Lower leg skin (tissue), 4 donors: ENCODE data around the gene DNAJC2. TPM values are rescaled to one million over a fixed set of nuclear protein-coding genes. Genes with fewer than 3 reads are reported as not detected.

ENCODE experiments used
- DNase-seq, 2 donors: peaks; one replicate each; pipeline ENCODE4 v3.0.0-alpha.2; 2019; ENCODE audit warnings: low spot score in 2 of 2
- H3K4me3 ChIP-seq: fragments of 200-600 bp; sonication (generic); 2 replicates; pipeline ENCODE4 v1.5.1; 2017; ENCODE audit warnings: mild to moderate bottlenecking, low read depth; ENCODE audit not compliant: poor library complexity, severe bottlenecking
- CTCF ChIP-seq, 3 donors: fragments of 450-650 bp; IDR thresholded peaks; one replicate each; pipeline ENCODE4 v1.5.1; 2016; ENCODE audit warnings: antibody characterized with exemption in 3 of 3, mild to moderate bottlenecking in 3 of 3, moderate library complexity in 2 of 3
- POLR2A ChIP-seq, 2 donors: fragments of 450-650 bp; IDR thresholded peaks; one replicate each; pipeline ENCODE4 v1.6.1; 2016 to 2017; ENCODE audit warnings: antibody characterized with exemption in 2 of 2, mild to moderate bottlenecking in 1 of 2, moderate library complexity in 1 of 2
- WGBS, 2 donors: methylation state at CpG; one replicate each; pipeline ENCODE4 v1.1.5; 2018; 5-methylcytosine and 5-hydroxymethylcytosine counted together
- intact Hi-C: fragments of 100-400 bp; cut with DNase I; formaldehyde crosslinking; loops from one replicate; pipeline ENCODE4 v1.15.0; 2023; ENCODE audit warnings: low total_unique reads
- total RNA-seq, 4 donors: library from RNA; depleted of rRNA; stranded (reverse); fragments of >200 nt; gene quantifications; one replicate each; pipeline ENCODE4 v1.1.0, GENCODE V29; 2016

The DNAJC2 gene
- total RNA-seq, 4 donors from 2014 or later, result 8.7 to 17.9 (median 11.0) TPM

GRCh38 chr7:103387242-103387641 is 42.7 kb upstream of the DNAJC2 start:
- intact Hi-C loops, result no loop called here
- TF ChIP-seq POLR2A (IDR thresholded peaks at IDR 0.05), result no peak
- no peak for TF ChIP-seq CTCF (IDR thresholded peaks at IDR 0.05)
- no peak for DNase-seq
- WGBS, 2 donors, result 68 to 90% methylated on average over 1 of the region's 1 CpG
- H3K4me3 ChIP-seq, result no peak overlapping the region

GRCh38 chr7:103382032-103382402 is 37.5 kb upstream of the DNAJC2 start:
- H3K4me3 ChIP-seq, result no peak overlapping the region
- intact Hi-C loops, result no loop called here
- TF ChIP-seq CTCF (IDR thresholded peaks at IDR 0.05) (no peak), POLR2A (IDR thresholded peaks at IDR 0.05) (no peak)
- 86% methylated on average over 5 of the region's 5 CpGs for WGBS, 2 donors
- no peak for DNase-seq

GRCh38 chr7:103381280-103382031 is 36.9 kb upstream of the DNAJC2 start:
- no peak for DNase-seq
- no peak overlapping the region for H3K4me3 ChIP-seq
- 90 to 95% methylated on average over 4 of the region's 4 CpGs for WGBS, 2 donors
- intact Hi-C loops, result no loop called here
- no peak for TF ChIP-seq POLR2A (IDR thresholded peaks at IDR 0.05)
- peak in 1 of 3 donors; percentile 3 for TF ChIP-seq CTCF (IDR thresholded peaks at IDR 0.05)

GRCh38 chr7:103380395-103381191 is 36.0 kb upstream of the DNAJC2 start:
- DNase-seq, result no peak
- WGBS, 2 donors, result 76 to 89% methylated on average over 5 of the region's 5 CpGs
- no peak for TF ChIP-seq POLR2A (IDR thresholded peaks at IDR 0.05)
- TF ChIP-seq CTCF (IDR thresholded peaks at IDR 0.05), result no peak
- intact Hi-C loops, result no loop called here
- no peak overlapping the region for H3K4me3 ChIP-seq

- no peak for DNase-seq
- no peak for TF ChIP-seq CTCF (IDR thresholded peaks at IDR 0.05)
- TF ChIP-seq POLR2A (IDR thresholded peaks at IDR 0.05), result no peak
- intact Hi-C loops, result no loop called here
- WGBS, 2 donors, result 70 to 74% methylated on average over 3 of the region's 3 CpGs
- H3K4me3 ChIP-seq, result no peak overlapping the region
Measured at GRCh38 chr7:103379270-103379975, 34.9 kb upstream of the DNAJC2 start.
